GM12874 (cell line): ENCODE data around the gene ZNF620.

Source experiments
- TF ChIP-seq, protein P1 (sequence below): IDR thresholded peaks from 2 replicates; pipeline ENCODE4 v1.5.1; 2011; ENCODE audit warnings: low read depth, mild to moderate bottlenecking, control low read depth, low read length, moderate library complexity; ENCODE audit not compliant: insufficient read depth

ZNF620 gene

GRCh38 chr3:40511031-40511718, 5.3 kb downstream of the ZNF620 start:
- TF ChIP-seq, protein P1, sequence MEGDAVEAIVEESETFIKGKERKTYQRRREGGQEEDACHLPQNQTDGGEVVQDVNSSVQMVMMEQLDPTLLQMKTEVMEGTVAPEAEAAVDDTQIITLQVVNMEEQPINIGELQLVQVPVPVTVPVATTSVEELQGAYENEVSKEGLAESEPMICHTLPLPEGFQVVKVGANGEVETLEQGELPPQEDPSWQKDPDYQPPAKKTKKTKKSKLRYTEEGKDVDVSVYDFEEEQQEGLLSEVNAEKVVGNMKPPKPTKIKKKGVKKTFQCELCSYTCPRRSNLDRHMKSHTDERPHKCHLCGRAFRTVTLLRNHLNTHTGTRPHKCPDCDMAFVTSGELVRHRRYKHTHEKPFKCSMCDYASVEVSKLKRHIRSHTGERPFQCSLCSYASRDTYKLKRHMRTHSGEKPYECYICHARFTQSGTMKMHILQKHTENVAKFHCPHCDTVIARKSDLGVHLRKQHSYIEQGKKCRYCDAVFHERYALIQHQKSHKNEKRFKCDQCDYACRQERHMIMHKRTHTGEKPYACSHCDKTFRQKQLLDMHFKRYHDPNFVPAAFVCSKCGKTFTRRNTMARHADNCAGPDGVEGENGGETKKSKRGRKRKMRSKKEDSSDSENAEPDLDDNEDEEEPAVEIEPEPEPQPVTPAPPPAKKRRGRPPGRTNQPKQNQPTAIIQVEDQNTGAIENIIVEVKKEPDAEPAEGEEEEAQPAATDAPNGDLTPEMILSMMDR = no peak

DNA sequence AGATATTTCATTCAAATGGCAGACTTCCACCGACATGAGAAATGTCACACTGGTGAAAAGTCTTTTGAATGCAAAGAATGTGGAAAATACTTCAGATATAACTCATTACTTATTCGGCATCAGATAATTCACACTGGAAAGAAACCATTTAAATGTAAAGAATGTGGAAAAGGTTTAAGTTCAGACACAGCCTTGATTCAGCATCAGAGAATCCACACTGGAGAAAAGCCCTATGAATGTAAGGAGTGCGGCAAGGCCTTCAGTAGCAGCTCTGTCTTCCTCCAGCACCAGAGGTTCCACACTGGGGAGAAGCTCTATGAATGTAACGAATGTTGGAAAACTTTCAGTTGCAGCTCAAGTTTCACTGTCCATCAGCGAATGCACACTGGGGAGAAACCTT, 10.4 kb downstream of the ZNF620 start:
- TF ChIP-seq, protein P1 = no peak

GRCh38 chr3:40518067-40518466, 12.2 kb downstream of the ZNF620 start:
- TF ChIP-seq, protein P1 = no peak

- TF ChIP-seq, protein P1 = no peak
Measured at GRCh38 chr3:40518848-40519247, 13.0 kb downstream of the ZNF620 start.

DNA sequence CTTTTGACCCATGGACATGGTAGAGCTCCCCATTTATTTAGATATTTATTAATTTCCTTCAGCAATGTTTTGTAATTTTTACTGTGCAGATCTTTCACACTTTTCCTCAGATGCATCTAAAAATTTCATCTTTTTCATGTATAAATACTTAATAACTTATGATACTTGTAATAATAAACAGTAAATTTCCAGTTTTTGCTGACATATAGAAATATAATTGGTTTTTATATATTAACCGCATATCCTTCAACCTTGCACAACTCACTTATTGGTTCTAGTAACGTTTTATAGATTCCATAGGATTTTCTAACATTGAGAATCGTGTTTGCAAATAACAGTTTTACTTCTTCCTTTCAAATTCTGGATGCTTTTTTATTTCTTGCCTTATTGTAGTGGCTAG, 15.4 kb downstream of the ZNF620 start:
- TF ChIP-seq, protein P1 = no peak

DNA sequence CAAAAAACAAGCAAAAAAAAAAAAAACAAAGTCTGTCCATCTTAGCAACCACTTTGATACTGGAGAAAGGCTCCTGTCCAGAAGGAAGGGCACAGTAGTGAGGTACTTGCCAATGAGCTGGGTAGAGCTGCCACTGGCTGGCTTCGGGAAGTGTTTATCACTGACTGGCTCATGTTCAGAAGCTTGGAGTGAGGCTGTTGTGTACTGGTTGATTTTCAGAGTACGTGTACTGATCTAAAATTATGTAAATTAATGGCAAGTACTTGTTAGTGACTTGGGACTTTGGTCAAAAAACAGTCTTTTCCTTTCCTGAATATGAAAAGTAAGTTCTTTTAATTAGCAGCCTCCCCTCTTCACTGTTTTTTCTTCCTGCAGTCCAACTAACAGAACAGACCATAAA, 17.9 kb downstream of the ZNF620 start:
- TF ChIP-seq, protein P1 = no peak

DNA sequence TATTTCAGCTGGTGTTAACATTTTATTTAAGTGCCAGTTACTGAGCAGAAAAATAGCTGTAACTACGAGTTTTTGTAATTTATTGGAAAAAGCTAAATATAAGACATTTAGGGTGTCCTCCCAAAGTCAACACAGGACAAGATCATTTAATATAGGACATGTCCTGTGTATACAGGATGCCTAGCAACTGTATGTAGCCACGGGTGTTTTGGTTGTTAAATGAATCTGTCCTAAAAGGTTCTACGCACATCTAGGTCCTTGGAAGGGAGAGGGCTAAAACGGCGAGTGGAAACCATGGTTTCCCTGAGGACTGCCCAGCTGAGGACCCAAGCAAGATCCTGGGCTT, 18.4 kb downstream of the ZNF620 start:
- TF ChIP-seq, protein P1 = no peak
